HEK293 (cell line): ENCODE results near the gene BHLHE23.

Source experiments
- PRDM6 ChIP-seq: fragments of 450-650 bp; formaldehyde crosslinking; IDR thresholded peaks from 2 replicates; pipeline ENCODE4 v1.5.1; 2017; ENCODE audit warnings: missing biosample characterization, missing genetic modification characterization
- ZNF292 ChIP-seq: fragments of 450-650 bp; formaldehyde crosslinking; IDR thresholded peaks from 2 replicates; pipeline ENCODE4 v1.5.1; 2016; ENCODE audit warnings: low read depth, missing biosample characterization, missing genetic modification characterization, borderline replicate concordance
- TF ChIP-seq, protein P1 (sequence below): fragments of 450-650 bp; formaldehyde crosslinking; IDR thresholded peaks from 2 replicates; pipeline ENCODE4 v1.5.1; 2016; ENCODE audit warnings: missing biosample characterization, missing genetic modification characterization

GRCh38 chr20:63051186-63051860 is 44.6 kb upstream of the BHLHE23 start:
- no peak for TF ChIP-seq PRDM6 (tag by site-specific recombination)
- TF ChIP-seq, protein P1, sequence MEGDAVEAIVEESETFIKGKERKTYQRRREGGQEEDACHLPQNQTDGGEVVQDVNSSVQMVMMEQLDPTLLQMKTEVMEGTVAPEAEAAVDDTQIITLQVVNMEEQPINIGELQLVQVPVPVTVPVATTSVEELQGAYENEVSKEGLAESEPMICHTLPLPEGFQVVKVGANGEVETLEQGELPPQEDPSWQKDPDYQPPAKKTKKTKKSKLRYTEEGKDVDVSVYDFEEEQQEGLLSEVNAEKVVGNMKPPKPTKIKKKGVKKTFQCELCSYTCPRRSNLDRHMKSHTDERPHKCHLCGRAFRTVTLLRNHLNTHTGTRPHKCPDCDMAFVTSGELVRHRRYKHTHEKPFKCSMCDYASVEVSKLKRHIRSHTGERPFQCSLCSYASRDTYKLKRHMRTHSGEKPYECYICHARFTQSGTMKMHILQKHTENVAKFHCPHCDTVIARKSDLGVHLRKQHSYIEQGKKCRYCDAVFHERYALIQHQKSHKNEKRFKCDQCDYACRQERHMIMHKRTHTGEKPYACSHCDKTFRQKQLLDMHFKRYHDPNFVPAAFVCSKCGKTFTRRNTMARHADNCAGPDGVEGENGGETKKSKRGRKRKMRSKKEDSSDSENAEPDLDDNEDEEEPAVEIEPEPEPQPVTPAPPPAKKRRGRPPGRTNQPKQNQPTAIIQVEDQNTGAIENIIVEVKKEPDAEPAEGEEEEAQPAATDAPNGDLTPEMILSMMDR (tag by site-specific recombination): no peak
- no peak for TF ChIP-seq ZNF292
